Amygdala (tissue), 56 donors: Measurements from ENCODE around the gene DNAJC13.
"Not testable (repeated sequence)": the region's sequence is repeated elsewhere in the genome, so short reads cannot be mapped to it uniquely, and the experiment has no call there.

ENCODE experiments used
- DNase-seq, 56 donors: peaks; one replicate each; lab custom pipeline; 2025; lab: John Stamatoyannopoulos, UW

DNAJC13 gene

GRCh38 chr3:132539681-132540080 is 122.4 kb downstream of the DNAJC13 start:
- no peak for DNase-seq

GRCh38 chr3:132542577-132542976 is 125.3 kb downstream of the DNAJC13 start:
- no peak for DNase-seq

- no peak for DNase-seq
These were observed 125.9 kb downstream of the DNAJC13 start for GRCh38 chr3:132543011-132543739.

GRCh38 chr3:132544130-132544529 is 126.8 kb downstream of the DNAJC13 start:
- no peak for DNase-seq

- DNase-seq, result no peak
These were observed 128.2 kb downstream of the DNAJC13 start for GRCh38 chr3:132545471-132545870.

GRCh38 chr3:132549169-132549568 is 131.9 kb downstream of the DNAJC13 start:
- no peak for DNase-seq

- DNase-seq, result no peak
These were observed 132.7 kb downstream of the DNAJC13 start for GRCh38 chr3:132549890-132550578.

GRCh38 chr3:132550579-132551305 is 133.4 kb downstream of the DNAJC13 start:
- DNase-seq, result no peak

GRCh38 chr3:132553826-132554225 is 136.5 kb downstream of the DNAJC13 start:
- DNase-seq, result no peak

GRCh38 chr3:132554437-132554836 is 137.1 kb downstream of the DNAJC13 start:
- peak in 5 of 56 donors; percentile 1 to 33 (median 5) for DNase-seq

- no peak for DNase-seq
These were observed 138.2 kb downstream of the DNAJC13 start for GRCh38 chr3:132555306-132556035.

GRCh38 chr3:132556036-132556386 is 138.7 kb downstream of the DNAJC13 start:
- not testable (repeated sequence) for DNase-seq

- no peak for DNase-seq
These were observed 139.3 kb downstream of the DNAJC13 start for GRCh38 chr3:132556508-132557159.

- no peak for DNase-seq
These were observed 143.7 kb downstream of the DNAJC13 start for GRCh38 chr3:132561003-132561402.

- no peak for DNase-seq
These were observed 146.2 kb downstream of the DNAJC13 start for GRCh38 chr3:132563420-132564069.

- no peak for DNase-seq
These were observed 146.8 kb downstream of the DNAJC13 start for GRCh38 chr3:132564070-132564465.

GRCh38 chr3:132568422-132568821 is 151.1 kb downstream of the DNAJC13 start:
- DNase-seq, result no peak

GRCh38 chr3:132569153-132569552 is 151.9 kb downstream of the DNAJC13 start:
- no peak for DNase-seq

- DNase-seq, result no peak
These were observed 152.3 kb downstream of the DNAJC13 start for GRCh38 chr3:132569580-132569979.

- DNase-seq, result no peak
These were observed 152.7 kb downstream of the DNAJC13 start for GRCh38 chr3:132570016-132570415.
